HG03045 (cell line): ENCODE results near the gene TBK1.

Source experiments
- ATAC-seq: cut with Tn5 transposase; IDR thresholded peaks from one replicate; pipeline ENCODE4 v1.9.1; 2021; ENCODE audit warnings: mild to moderate bottlenecking, moderate library complexity; ENCODE audit not compliant: unreplicated experiment

TBK1 gene

DNA sequence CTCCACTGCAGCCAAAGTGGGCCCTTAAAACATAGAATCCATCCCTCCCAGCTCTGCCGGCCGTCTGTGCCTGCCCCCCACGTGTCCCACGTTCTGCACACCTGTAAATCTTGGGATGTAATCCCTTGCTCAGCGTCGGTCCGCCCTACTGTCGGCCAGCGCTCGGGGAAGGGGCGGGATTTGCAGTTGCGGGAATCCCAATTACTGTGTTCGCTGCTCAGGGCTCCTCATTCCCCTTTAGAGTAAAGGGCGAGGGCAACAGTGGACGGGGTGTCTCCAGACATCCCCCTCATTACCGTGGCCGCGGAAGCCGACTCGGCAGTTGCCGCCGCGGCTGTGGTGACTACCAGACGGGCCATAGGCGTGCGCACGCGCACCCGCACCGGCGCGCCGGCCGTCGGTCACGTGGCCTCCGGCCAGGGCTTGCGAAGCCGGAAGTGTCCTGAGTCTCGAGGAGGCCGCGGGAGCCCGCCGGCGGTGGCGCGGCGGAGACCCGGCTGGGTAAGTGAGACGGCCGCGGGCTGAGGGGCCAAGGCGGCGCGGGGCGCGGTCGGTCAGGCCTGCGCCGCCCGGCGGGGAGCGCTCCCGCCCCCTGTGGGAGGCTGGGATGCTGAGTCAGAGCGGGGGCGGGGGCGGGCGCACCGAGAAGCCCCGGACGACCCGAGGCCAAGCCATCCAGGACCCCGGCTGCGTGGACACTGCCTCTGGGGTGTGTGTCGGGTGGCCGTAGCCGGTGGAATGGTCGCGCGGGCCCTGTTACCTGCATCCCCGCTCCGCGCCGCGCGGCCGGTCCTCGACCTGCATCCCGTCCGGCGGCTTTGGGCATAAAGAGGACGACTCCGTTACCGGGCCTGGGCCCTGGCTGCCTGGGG, at the start of gene TBK1:
TBK1 (plus strand) TSS at position 434 of the 872 bp plus-strand sequence. CDS start 3,751 bp downstream, outside the sequence.
- ATAC-seq, result peak; percentile 89

DNA sequence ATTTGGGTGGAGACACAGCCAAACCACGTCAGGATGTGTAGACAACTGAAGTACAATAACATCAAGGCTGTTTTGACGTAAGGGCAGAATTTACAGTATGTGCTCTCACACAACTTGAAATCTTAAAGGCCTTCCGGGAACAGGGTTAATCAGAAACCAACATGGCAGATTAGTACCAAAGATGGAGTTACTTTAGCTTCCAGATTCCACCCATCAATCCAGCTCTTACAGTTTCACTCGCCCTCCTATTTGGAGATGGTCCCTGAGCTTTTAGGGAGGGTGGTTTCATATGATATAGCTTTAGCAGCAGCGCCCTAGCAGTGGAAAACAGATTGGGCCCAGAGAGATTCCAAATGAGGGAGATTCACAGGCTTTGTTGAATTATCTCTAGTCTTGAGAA, 49.7 kb upstream of the TBK1 start:
- no peak for ATAC-seq

DNA sequence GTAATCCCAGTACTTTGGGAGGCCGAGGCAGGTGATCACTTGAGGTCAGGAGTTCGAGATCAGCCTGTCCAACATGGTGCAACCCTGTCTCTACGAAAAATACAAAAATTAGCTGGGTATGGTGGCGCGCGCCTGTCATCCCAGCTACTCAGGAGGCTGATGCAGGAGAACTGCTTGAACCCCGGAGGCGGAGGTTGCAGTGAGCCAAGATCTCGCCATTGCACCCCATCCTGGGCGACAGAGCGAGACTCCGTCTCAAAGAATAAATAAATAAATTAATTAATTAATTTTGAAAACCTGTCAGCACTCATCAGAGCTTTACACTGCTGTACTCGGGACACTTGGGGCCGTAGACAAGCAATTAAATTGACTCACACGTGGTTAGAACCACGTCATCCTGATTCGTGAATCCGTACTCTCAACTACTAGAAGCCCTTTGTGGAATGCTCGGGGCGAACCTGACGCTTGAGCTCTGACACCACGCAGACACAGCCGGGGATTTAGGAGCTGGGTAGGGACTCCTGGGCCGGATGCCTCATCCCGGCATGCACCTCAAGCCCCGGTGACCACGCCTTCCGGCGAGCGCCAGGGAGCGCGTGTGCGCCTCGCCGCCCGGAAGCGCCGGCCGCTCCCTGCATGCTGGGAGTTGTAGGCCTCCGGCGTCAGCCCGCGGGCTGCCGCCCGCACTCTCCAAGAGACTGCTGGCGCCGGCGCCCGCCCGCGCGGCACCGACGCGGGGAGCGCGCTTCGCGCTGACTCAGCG, 48.0 kb upstream of the TBK1 start, which contains the start of gene XPOT:
XPOT (plus strand) TSS at position 686 of the 763 bp plus-strand sequence. CDS start 5,644 bp downstream, outside the sequence.
- peak; percentile 95 for ATAC-seq

DNA sequence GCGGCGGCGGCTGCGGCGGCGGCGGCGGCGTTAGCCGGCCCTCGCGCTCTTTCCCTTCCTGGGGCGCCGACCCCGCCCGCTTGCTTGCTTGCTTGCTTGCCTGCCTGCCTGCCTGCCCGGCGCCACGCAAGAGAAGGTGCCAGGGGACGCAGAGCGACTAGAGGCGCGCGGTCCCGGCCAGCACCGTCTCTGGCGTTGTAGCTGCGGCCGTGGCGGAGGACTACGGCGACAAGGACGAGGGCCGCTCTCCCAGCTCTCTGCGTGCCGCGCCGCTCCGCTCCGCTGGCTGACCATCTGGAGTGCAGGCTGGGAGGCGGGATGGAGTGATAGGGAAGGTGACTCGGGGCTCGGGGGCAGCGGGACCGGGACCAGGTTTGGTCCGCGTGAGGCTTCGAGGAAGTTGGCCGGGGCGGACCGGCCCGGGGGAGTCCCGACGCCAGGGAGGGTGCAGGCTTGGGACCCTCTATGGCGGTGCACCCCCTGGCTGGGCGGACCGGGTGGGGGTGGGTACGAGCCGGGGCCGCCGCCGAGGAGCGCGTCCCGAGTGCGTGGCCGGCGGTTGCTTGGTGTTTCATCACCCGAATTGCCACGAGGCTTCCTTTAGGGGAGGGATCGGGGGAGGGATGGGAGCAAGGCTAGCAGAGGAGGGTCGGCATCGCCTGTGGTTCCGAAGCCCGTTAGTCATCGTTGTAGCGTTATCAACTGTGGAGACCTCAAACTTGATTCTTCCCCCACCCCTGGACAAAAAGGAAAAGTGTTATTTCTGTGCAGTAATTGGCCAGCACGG, 47.3 kb upstream of the TBK1 start:
- ATAC-seq, result peak; percentile 34

DNA sequence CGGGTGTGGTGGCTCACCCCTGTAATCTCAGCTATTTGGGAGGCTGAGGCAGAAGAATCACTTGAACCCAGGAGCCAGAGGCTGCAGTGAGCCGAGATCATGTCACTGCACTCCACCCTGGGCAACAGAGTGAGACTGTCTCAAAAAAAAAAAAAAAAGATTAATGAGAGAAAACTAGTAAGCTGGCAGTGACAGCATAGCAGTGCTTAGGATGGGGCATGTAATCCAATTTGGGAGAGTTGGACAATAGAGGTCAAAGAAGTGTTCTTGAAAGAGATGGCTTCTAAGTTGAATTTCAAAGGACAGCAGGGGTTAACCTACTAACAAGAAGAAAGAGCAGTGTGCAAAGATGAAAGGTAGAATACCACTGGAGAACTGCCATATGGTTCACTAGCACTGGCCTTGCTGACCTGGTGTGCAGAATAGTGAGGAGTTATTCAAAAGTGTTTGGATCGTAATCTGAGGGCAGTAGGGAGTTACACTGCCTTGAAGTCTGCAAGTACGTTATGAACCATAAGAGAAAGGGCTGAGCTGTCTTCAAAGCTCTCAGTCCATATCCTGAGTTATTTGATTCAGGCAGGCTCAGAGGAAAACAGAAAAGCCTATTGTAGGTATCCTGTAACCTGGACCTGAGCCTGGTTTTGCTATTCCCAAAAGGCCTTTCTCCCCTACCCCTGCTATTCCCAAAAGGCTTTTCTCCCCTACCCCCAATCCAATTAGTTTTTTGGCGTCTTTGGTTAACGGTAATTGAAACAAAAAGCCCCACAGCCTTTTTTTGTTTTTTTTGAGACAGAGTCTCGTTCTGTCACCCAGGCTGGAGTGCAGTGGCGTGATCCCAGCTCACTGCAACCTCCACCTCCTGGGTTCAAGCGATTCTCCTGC, 44.3 kb upstream of the TBK1 start:
- no peak for ATAC-seq

DNA sequence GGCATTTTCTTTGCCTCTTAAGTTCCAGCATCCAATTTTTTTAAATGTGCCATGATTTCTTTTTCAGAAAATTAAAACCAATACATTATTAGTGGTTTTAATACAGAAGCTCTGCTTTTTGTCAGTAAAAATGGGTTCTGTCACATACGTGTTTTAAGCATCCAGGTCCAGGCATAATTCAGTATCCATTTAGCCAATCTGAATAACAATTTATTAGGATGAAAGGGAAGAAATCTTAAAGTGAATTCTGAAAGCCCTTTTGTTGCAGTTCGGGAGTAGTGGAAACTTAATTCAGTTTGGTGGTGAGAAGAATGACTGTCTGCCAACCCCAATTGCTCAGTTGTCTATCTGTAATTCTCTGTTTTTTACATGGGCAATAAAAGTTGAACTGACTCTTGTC, 40.5 kb upstream of the TBK1 start:
- ATAC-seq, result no peak

DNA sequence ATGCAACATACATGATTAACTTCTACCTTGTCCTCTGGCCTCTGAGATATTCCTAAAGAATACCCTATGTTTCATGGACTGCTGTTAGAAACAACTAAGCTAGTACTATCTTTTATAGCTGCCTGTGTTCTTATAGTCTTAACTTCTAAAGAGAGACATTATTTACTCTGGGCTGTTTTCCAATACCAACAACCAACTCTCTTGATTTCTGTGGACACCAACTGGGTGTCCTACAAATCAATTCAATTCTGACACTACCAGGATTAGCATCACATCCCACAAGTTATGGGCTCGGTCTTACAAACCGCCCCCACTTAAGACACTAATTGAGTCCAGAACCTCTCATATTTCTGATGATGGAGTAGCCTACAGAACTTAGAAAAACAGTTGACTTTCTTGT, 39.5 kb upstream of the TBK1 start:
- no peak for ATAC-seq

DNA sequence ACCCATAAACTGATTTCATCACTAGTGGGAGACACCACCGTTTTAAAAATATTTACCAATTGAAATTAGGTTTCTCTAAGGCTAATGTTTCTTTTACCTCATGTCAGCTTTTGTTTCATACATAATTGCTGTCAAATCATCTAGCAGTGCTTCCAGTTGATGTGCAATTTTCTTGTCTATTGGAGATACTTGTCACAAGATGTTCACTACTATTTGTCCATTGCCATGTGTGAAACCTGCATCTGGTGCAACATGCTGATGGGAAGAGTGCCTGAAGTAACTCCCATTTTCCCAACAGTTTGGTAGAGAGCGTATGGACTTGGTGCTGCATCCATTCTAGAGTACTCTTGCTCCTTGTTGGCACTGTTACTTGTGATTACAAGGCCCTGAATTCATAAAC, 38.0 kb upstream of the TBK1 start:
- no peak for ATAC-seq

DNA sequence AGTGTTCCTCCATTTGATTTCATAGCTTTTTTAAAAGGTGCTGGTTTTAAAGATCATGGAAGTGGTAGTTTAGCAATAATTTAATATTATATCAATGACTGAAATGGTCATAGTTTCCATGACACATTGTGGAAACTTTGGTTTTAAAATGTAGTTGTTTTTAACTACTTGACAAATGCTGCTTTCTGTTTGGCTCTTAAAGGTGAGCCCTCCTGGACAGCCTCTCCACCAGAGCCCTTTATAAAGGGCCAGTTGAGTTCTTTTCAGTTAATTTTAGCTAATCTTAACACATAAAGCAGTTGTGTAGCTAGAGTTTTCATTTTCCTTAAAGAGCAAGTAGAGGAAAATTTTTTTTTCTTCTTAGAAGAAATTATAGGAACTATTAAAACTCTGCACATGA, 33.7 kb upstream of the TBK1 start:
- ATAC-seq, result no peak

DNA sequence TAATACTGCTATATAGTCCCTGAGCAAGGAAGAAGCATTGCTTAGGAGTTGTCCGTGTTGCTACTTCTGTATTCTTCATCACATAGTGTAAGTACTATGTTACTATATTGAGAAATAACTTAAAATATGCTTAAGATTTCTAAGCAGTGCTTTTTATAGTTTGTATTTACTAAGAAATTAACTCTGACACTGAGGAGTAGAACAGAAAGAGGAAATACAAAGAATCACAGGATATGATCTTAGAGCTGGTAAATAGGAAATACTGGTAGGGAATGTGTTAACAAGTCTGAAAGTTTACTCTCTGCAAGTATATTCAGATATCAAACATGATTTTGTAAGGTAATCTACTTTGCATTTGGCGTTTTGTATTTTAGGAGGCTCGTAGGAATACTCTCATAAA, 32.2 kb upstream of the TBK1 start:
- no peak for ATAC-seq

DNA sequence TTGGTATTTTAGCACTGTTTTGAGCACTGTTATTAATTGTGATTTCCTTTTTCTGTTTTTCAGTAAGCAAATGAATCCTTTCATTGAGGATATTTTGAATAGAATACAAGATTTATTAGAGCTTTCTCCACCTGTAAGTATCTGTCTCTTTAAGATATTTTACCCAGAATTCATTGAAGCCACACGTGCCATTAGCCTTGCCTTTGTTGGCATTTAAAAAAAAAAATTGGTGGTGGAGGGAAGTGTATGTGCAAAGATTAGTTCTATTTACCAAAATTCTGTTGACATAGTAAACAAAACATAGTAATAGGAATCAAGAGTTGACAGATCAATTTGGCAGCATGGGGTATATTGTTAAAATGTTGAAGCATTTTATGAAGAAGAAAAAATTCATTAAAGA, 23.9 kb upstream of the TBK1 start:
- no peak for ATAC-seq

DNA sequence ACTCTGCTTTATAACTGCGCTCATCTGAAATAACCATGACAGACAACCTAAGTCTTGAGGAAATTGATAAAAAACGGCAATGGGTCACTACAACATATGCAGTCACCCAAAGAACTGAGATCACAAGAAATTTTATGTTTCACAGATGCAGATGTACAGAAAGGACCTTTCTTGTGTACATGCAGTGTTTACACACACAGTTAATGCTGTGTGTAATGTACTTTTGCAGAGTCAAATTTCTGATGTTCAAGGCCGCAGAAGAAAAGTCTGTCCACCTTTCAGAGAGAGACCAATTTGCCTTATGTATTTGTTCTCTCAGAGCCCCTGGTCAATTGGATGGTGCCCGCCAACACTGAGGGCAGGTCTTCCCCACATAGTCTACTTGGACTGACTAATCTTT, 23.0 kb upstream of the TBK1 start:
- no peak for ATAC-seq

DNA sequence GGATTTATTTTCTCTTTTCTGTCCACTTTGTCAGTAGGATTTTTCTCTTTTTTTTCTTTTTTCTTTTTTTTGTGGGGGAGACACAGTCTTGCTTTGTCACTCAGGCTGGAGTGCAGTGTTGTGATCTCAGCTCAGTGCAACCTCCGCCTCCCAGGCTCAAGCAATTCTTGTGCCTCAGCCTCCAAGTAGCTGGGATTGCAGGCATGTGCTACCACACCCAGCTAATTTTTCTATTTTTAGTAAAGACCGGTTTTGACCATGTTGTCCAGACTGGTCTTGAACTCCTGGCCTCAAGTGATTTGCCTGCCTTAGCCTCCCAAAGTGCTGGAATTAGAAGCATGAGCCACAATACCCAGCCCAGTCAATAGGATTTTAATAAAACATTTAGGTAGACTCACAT, 21.0 kb upstream of the TBK1 start:
- no peak for ATAC-seq

DNA sequence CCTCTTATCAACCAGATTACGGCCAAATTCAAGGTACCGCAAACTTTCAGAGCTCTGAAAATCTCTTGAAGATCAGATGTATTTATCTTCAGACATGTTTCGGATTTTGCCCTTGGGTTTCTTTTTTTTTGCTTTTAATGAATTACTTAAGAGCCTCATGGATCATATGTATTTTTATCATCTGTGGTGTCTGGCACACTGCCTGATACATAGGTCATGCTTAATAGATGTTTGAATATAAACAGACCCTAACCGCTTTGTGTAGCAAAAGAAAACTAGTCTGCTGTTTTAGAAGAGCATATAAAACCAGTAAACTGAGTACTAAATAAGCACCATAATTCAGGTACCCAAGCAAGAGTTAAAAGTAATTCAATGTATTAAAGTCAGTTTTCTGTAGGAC, 20.1 kb upstream of the TBK1 start:
- no peak for ATAC-seq

DNA sequence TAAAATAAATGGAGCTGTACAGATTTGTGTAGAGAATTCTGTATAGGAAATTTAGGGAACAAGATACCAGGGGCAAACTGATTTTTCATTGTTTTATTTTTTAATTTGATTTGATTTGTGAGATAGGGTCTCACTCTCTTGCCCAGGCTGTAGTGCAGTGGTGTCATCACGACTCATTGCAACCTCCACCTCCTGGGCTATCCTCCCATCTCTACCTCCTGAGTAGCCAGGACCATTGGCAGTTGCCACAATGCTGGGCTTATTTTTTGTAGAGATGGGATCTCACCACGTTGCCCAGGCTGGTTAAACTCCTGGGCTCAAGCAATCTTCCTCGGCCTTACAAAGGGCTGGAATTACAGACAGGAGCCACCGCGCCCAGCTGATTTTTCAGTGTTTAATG, 18.0 kb upstream of the TBK1 start:
- ATAC-seq, result no peak

DNA sequence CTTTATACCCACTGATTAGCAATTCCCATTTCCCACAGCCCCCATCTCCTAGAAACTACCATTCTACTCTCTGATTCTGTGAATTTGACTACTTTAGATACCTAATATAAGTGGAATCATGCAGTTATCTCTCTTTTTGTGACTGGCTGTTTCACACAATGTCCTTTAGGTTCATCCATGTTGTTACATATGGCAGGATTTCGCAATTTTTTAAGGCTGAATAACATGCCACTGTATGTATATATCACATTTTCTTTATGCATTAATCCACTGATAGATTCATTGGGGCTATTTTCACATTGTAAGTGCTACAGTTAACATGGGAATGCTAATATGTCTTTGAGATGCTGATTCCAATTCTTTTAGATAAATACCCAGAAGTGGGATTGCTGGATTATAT, 11.8 kb upstream of the TBK1 start:
- ATAC-seq, result no peak

DNA sequence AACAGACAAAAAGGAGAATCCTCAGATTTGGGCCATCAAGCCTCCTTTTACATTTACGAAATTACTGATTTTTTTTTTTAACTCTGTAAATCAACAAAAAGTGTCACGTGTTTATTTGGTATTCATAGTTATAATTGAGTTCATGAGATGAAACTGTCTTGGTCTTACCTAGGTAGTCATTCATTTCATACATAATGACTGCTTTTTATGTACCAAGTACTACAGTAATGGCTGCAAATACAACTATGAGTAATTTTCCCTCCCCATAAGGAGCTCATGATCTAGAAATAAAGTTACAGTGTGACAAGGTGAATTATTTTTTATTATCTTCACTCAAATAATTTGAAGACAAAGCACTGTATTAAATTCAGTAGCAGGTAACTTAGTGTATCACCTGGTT, 6.4 kb upstream of the TBK1 start:
- no peak for ATAC-seq

DNA sequence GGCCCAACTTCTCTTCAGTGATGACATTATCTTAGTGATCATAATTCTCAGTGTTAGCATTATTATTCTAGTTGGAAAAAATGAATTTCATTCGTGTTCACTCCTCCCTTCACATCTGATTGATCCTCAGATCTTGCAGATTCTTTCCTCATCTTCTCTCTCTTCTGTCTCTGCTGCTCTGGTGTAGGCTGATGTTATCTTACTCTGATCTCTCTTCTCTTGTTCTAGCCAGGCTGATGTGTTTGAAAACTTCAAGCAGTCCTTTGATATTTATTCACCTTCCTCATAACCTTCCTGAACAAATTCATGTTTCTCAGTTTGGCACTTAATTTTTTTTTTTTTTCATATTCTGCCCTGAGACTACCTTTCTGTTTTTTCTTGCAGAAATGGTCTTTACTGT, 5.6 kb upstream of the TBK1 start:
- no peak for ATAC-seq

DNA sequence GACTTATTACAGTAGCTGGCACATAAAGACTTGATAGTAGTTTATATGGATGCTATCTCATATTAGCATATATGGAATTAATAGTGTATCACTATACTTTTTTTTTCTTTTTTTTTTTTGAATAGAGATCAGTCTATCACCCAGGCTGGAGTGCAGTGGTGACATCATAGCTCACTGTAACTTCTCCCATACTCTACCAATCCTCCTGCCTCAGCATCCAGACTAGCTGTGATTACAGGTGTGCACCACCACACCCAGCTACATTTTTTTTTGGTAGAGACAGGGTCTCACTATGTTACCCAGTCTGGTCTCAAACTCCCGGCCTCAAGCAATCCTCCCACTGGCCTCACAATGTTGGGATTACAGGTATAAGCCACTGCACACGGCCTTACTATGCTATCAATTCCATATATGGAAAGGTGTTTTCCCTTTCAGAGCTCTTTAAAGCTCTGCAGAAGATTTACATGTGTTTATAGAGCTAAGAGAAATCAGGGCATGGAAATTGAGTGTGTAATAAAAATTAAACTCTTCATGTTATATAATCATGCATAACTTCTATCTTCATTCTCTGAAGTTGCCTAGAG, 1.8 kb upstream of the TBK1 start:
- no peak for ATAC-seq
